ENCODE results near the gene HS6ST2.

Gene HS6ST2

GRCh38 chrX:132676561-132677186 is 281.8 kb downstream of the HS6ST2 start:
- DNase-seq (ENCODE audit: low read depth, low spot score), result no peak

- DNase-seq (ENCODE audit: low read depth, low spot score), result no peak
Measured at GRCh38 chrX:132676102-132676501, 282.3 kb downstream of the HS6ST2 start.

- no peak for DNase-seq (ENCODE audit: low read depth, low spot score)
Measured at GRCh38 chrX:132673331-132673730, 285.1 kb downstream of the HS6ST2 start.

- DNase-seq (ENCODE audit: low read depth, low spot score), result no peak
Measured at GRCh38 chrX:132671229-132671641, 287.2 kb downstream of the HS6ST2 start.

GRCh38 chrX:132669142-132669541 is 289.3 kb downstream of the HS6ST2 start:
- DNase-seq (ENCODE audit: low read depth, low spot score), result no peak

- DNase-seq (ENCODE audit: low read depth, low spot score), result no peak
Measured at GRCh38 chrX:132668178-132668577, 290.3 kb downstream of the HS6ST2 start.

GRCh38 chrX:132665676-132666075 is 292.8 kb downstream of the HS6ST2 start:
- DNase-seq (ENCODE audit: low read depth, low spot score), result no peak

GRCh38 chrX:132664273-132664672 is 294.2 kb downstream of the HS6ST2 start:
- no peak for DNase-seq (ENCODE audit: low read depth, low spot score)

- DNase-seq (ENCODE audit: low read depth, low spot score), result no peak
Measured at GRCh38 chrX:132662844-132663243, 295.6 kb downstream of the HS6ST2 start.

DNA sequence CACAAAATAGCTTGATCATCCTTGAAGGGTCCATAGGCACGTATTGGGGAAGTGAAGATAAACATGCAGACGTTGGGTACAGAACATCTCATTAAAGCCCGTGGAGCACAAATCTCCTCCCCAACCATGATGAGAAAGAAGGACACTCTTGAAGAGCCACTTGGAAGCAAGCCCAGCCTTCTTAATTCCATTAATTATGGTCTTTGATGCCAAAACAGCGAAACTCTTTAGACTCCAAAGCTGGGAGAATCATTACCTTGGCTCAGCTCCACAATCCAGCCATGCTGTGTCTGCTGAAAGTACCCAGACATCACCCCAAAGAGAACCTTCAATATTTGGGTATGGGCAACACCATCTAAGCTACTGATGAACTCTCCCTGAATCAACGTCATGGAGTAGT is 300.6 kb downstream of the HS6ST2 start:
- DNase-seq (ENCODE audit: low read depth, low spot score), result no peak

- no peak for DNase-seq (ENCODE audit: low read depth, low spot score)
Measured at GRCh38 chrX:132652871-132653270, 305.6 kb downstream of the HS6ST2 start.

DNA sequence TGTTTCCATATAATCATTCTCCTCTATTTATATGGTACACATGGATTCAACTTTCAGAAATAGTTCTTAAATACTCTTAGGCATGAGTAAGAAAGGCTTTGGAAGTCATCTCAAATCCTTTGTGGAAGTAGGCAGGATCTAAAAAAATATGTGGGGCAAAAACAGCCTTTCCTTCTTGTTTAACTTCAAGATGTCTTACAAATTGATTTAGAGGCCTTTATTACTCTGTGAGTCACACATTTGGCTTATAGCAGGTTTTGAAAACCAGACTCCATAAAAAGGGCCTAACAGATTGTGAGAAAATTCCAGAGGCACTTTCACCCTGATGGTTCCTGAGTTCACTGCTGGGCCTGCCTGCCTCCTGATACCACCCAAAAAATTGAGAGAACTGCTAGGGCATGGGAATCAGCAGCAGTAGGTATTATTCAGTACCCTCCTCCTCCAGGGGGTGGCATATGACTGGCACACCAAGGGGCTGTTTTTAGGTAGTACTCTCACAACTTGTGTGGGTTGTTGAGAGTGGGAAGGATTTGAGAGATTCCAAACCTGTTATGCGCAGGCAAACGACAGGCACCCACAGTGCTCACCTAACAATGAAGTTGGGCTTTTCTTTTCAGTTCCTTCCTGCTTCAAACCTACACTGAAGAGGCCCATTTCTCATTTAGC is 306.9 kb downstream of the HS6ST2 start:
- DNase-seq (ENCODE audit: low read depth, low spot score), result no peak

DNA sequence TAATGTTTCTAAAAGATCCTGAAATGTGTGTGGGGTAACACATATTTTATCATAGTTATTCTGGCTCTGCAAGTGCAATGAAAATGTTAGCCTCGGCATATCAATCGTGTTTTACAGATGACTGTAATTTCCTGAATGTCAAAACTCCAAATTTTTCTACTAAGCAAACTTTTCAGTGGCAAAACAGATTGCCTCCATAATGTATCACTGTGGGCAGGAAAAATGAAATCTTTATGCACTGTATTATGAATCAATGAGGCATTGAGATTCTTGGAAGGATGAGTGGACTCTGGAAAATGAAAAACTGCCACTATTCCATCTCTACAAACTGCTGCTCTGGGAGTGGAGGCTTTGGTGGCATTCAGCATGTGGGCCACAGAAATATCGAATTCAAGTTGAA is 309.5 kb downstream of the HS6ST2 start:
- DNase-seq (ENCODE audit: low read depth, low spot score), result no peak

DNA sequence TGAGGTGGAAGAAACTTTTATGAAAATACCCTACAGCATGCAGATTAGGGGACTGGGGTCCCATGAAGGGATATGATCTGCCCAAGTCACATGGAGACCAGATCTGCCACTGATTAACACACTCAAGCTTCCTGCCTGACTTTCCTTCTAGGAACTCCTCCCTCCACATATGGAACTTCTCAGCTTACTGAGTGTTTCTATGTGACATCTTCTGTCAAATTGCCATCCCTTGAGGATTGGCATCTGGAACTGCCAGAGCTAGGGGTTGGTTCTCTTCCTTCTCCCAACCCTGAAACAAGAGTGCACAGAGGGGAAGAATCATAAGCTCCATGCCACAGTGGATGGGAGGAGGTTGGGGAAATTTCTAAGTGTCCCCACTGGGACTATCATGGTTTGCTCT is 319.0 kb downstream of the HS6ST2 start:
- DNase-seq (ENCODE audit: low read depth, low spot score), result no peak

DNA sequence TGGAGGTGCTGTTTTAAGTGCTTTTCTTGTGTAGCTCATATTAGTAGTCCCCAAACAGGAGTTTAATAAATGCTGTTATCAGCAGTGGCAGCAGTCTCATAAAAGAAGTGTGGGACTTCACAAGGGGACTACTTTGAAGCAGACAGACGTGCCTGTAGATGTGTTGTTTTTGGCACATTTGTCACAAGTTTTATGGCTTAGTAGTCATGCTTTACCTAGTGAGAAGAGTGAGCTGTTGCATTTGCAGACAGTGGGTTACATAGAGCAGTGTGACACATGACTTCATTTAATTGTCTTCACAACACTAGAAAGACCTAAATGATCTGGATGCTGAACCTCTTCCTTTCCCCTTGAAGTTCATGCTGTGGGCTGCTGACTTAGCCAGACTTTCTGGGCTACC is 320.1 kb downstream of the HS6ST2 start:
- no peak for DNase-seq (ENCODE audit: low read depth, low spot score)

DNA sequence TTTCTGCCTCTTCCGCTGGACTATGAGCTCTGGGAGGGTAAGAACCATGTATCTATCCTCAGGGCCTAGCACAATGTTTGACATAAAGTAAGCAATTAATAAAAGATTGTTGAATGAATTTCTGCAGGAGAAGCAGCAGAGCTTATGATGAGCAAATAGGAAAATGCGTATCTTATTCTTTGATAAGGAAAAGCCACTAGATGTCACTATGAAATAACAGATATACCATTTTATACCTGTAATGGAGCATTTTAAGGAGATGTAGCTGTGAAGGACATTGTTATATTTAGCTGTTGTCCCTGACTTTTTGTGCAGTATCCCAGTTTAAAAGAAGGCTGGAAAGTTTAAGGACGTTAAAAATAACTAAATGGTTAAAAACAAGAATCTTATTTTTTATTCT is 322.3 kb downstream of the HS6ST2 start:
- DNase-seq (ENCODE audit: low read depth, low spot score), result no peak

DNA sequence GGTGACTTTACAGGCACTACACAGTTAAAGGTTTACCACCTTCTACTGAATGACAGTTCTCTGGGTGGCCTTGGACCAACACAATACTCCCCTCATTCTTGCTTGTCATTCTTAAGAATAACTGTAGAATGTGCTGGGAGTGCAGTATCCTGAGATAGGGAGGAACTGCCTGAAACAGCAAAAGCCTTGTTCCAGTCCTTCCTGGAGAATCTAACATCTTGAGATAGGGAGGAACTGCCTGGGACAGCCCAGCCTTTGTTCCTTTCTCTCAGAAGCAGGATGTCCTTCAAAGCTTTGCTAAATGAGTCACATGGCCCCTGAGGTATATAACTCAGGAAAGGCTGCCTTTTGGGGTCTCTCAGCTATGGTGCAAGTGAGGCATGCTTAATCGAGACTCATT is 323.9 kb downstream of the HS6ST2 start:
- DNase-seq (ENCODE audit: low read depth, low spot score), result no peak

- peak; percentile 13 for DNase-seq (ENCODE audit: low read depth, low spot score)
Measured at GRCh38 chrX:132631579-132632232, 326.7 kb downstream of the HS6ST2 start.

GRCh38 chrX:132624466-132624865 is 334.0 kb downstream of the HS6ST2 start:
- DNase-seq (ENCODE audit: low read depth, low spot score), result no peak

DNA sequence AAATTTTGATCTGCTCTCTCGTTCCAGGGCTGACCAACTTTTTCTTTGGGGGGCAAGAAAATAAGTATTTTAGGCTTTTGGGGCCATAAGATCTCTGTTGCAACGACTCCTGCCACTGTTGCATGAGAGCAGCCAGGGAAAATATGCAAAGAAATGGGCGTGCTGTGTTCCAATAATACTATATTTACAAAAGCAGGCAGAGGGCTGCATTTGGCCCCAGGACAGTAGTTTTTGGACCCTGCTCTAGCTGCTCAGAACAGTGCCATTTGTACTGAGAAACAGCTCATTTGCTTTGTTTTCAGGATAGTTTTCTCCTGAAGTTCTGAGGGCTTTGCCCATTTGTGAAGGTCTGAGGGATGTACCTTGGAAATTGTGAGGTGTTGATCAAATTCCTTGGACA is 334.5 kb downstream of the HS6ST2 start:
- DNase-seq (ENCODE audit: low read depth, low spot score), result no peak

- DNase-seq (ENCODE audit: low read depth, low spot score), result no peak
Measured at GRCh38 chrX:132623300-132623699, 335.1 kb downstream of the HS6ST2 start.

GRCh38 chrX:132622130-132622529 is 336.3 kb downstream of the HS6ST2 start:
- DNase-seq (ENCODE audit: low read depth, low spot score), result no peak

DNA sequence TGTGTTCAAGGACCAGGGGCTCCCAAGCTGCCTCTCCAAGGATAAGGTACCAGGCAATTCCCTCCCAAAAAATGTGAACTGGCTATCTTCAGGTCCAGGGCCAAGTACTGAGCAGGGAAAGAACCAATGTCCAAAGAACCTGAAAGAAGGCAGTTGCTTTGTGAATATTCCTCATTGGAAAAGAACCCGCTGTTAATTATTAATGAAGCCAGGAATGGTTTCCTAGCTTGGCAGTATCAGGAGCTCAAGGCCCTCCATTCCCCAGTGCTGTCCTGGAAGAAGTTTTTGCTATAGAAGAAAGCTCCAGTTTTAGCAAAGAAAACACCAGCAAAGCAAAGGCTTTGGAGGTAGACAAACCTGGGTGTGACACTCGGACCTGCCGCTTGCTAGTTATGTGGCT is 339.6 kb downstream of the HS6ST2 start:
- no peak for DNase-seq (ENCODE audit: low read depth, low spot score)
